Pancreas (tissue), 10 donors: ENCODE results near the gene NPY1R. TPM values are rescaled to one million over a fixed set of nuclear protein-coding genes. Genes with fewer than 3 reads are reported as not detected.

Experiments used
- ATAC-seq, 4 donors: fragments of 200-7000 bp; cut with Tn5 transposase; one replicate each; pipeline versions ENCODE4 v1.8.0 to v1.9.1; 2020; ENCODE audit warnings: mild to moderate bottlenecking in 4 of 4, moderate library complexity in 4 of 4
- DNase-seq, 6 donors: peaks; one replicate each; pipeline ENCODE4 v3.0.0-alpha.2; 2020
- FAIRE-seq: peaks from 2 replicates; lab custom pipeline; 2012; peaks lifted over from hg19 to GRCh38; lab: Jason Lieb, UNC
- H3K27ac ChIP-seq, 4 donors: fragments of 200-600 bp; sonication (generic); 1 replicate in 3 of 4; 2 replicates in 1 of 4; pipeline versions ENCODE4 v1.5.0 to v1.8.0; 2020
- H3K27me3 ChIP-seq, 4 donors: fragments of 200-600 bp; one replicate each; pipeline ENCODE4 v1.8.0; 2021
- H3K36me3 ChIP-seq, 3 donors: fragments of 200-600 bp; sonication (generic) in 1 of 3; one replicate each; pipeline versions ENCODE4 v1.5.0 to v1.8.0; 2020 to 2021
- H3K4me1 ChIP-seq, 3 donors: fragments of 200-600 bp; one replicate each; pipeline ENCODE4 v1.8.0; 2021
- H3K4me3 ChIP-seq, 4 donors: fragments of 200-600 bp; sonication (generic) in 2 of 4; one replicate each; pipeline versions ENCODE4 v1.5.0 to v1.8.0; 2020 to 2021
- H3K9me3 ChIP-seq, 4 donors: fragments of 200-600 bp; one replicate each; pipeline ENCODE4 v1.8.0; 2021
- CTCF ChIP-seq, 4 donors: fragments of 200-600 bp; sonication (generic) in 3 of 4; IDR thresholded peaks; one replicate each; pipeline versions ENCODE4 v1.5.0 to v1.8.0; 2021; ENCODE audit warnings: antibody characterized with exemption in 4 of 4
- WGBS, 2 donors: extraction: QIAGEN DNeasy Blood & Tissue Kit; methylation state at CpG; one replicate each; pipeline ENCODE4 v1.1.7; 2013; 5-methylcytosine and 5-hydroxymethylcytosine counted together
- intact Hi-C, 3 donors: fragments of 100-400 bp; cut with DNase I; formaldehyde crosslinking; loops; one replicate each; pipeline versions ENCODE4 v1.11.1 to v1.14.2; 2022
- polyA plus RNA-seq, 2 donors: library from polyadenylated mRNA; stranded (reverse); fragments of 200-250 nt; gene quantifications; one replicate each; pipeline ENCODE4 v1.2.3, GENCODE V29; 2013
- total RNA-seq, 6 donors: library from RNA; stranded (reverse); fragmentation: NEBNext Ultra II Directional in 4 of 6; extraction: Animal tissue kit (Norgen Biotek cat#: 25700) in 4 of 6; gene quantifications; one replicate each; pipeline versions ENCODE4 v1.2.1 to v1.2.4, GENCODE V29; 2021 to 2023
- donor health status: healthy with polysubstance abuse.
- donor health status: DM: no; HTN: no; CAD: no; lungs with moderate emphysema.
- donor health status: DM: no; HTN: no; CAD: no.
- donor health status: control.
- donor health status: control.
- donor health status: Bipolar disorder and iron deficiency.
- donor health status: DM: yes; HTN: yes; CAD: no.
- donor health status: DM: no; HTN: no; CAD: no.
- donor health status: DM: no; HTN: no; CAD: no.
- donor health status: DM: yes; HTN: yes; CAD: no.

Gene NPY1R
- total and polyA plus RNA-seq, 8 donors = 2.4 to 34.0 (median 3.8) TPM

GRCh38 chr4:163284304-163284703 is 48.1 kb downstream of the NPY1R start:
- TF ChIP-seq CTCF (IDR thresholded peaks at IDR 0.05) = no peak
- WGBS, 2 donors = 81 to 89% methylated on average over 5 of the region's 5 CpGs
- intact Hi-C loops = no loop called here
- H3K4me3 ChIP-seq = no peak overlapping the region
- peaks cover 0 to 4% (median 0%) of the 10 kb centered on the region in 4 donors for H3K27me3 ChIP-seq
- H3K9me3 ChIP-seq = no peaks in the 10 kb centered on the region
- no peaks in the 10 kb centered on the region for H3K4me1 ChIP-seq
- ATAC-seq (no peak), DNase-seq (no peak), FAIRE-seq (no peak)
- H3K36me3 ChIP-seq = no peaks in the 10 kb centered on the region
- no peak overlapping the region for H3K27ac ChIP-seq

- ATAC-seq (no peak), FAIRE-seq (no peak), DNase-seq (no peak)
- Histone ChIP-seq H3K27me3 (no peaks in the 10 kb centered on the region), H3K4me3 (no peak overlapping the region), H3K9me3 (no peaks in the 10 kb centered on the region), H3K27ac (no peak overlapping the region), H3K36me3 (no peaks in the 10 kb centered on the region), H3K4me1 (no peaks in the 10 kb centered on the region)
- no peak for TF ChIP-seq CTCF (IDR thresholded peaks at IDR 0.05)
- intact Hi-C loops = no loop called here
- WGBS, 2 donors = 25 to 30% methylated on average over 3 of the region's 3 CpGs
These were observed 51.5 kb downstream of the NPY1R start for GRCh38 chr4:163280703-163281519.

DNA sequence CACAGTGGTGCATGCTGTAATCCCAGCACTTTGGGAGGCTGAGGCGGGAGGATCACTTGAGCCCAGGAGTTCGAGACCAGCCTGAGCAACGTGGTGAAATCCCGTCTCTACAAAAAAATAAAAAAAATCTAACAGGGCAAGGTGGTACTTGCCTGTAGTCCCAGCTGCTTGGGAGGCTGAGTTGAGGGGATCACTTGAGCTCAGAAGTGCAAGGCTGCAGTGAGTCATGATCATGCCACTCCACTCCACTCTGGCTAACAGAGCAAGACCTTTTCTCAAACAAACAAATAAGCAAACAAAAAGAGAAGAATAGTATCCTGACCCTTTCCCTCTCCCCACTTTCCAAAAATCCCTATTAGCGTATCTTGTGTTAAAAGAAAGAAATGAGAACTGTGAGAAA is 52.7 kb downstream of the NPY1R start:
- Histone ChIP-seq H3K4me3 (no peak overlapping the region), H3K9me3 (no peaks in the 10 kb centered on the region), H3K4me1 (no peaks in the 10 kb centered on the region), H3K27ac (no peak overlapping the region), H3K27me3 (no peaks in the 10 kb centered on the region), H3K36me3 (no peaks in the 10 kb centered on the region)
- no peak for TF ChIP-seq CTCF (IDR thresholded peaks at IDR 0.05)
- FAIRE-seq (no peak), ATAC-seq (no peak), DNase-seq (no peak)
- intact Hi-C loops = no loop called here
- 58 to 69% methylated on average over 5 of the region's 5 CpGs for WGBS, 2 donors

- Histone ChIP-seq H3K4me1 (no peaks in the 10 kb centered on the region), H3K36me3 (no peaks in the 10 kb centered on the region), H3K27me3 (no peaks in the 10 kb centered on the region), H3K9me3 (no peaks in the 10 kb centered on the region), H3K4me3 (no peak overlapping the region), H3K27ac (no peak overlapping the region)
- TF ChIP-seq CTCF (IDR thresholded peaks at IDR 0.05) = no peak
- 66 to 73% methylated on average over 3 of the region's 3 CpGs for WGBS, 2 donors
- intact Hi-C loops = no loop called here
- no peak for ATAC-seq
- FAIRE-seq = no peak
- no peak for DNase-seq
These were observed 57.5 kb downstream of the NPY1R start for GRCh38 chr4:163274861-163275260.

Other genes with a start within 250 kb of the NPY1R start
- 10 to 100 TPM in 1 of 6 donors, 1 to 10 TPM in 5; 7.8 to 10.9 (median 9.0) TPM for gene NAF1, start 165.7 kb downstream of the NPY1R start, total RNA-seq
- 1 to 10 TPM; 2.7 to 4.6 TPM for gene NAF1, start 165.7 kb downstream of the NPY1R start, polyA plus RNA-seq
- gene NPY5R, start 11.3 kb upstream of the NPY1R start, total RNA-seq = under 1 TPM; 0.04 to 0.69 (median 0.17) TPM
- gene NPY5R, start 11.3 kb upstream of the NPY1R start, polyA plus RNA-seq = under 1 TPM; 0.08 to 0.73 TPM
- not detected for gene TKTL2, start 141.2 kb upstream of the NPY1R start, total RNA-seq
- under 1 TPM in 1 of 2 donors, not detected in 1; 0.09 TPM for gene TKTL2, start 141.2 kb upstream of the NPY1R start, polyA plus RNA-seq
- 10 to 100 TPM in 5 of 6 donors, 1 to 10 TPM in 1; 9.1 to 18.3 (median 12.0) TPM for gene TMA16, start 162.1 kb upstream of the NPY1R start, total RNA-seq
- 1 to 10 TPM; 7.4 to 7.8 TPM for gene TMA16, start 162.1 kb upstream of the NPY1R start, polyA plus RNA-seq